PFSK-1 (cell line): ENCODE data around the gene SPRR5.

ENCODE experiments used
- FOXP2 ChIP-seq: optimal IDR thresholded peaks from 2 replicates; pipeline ENCODE3; 2011; ENCODE audit warnings: borderline replicate concordance, control low read depth, inconsistent platforms; ENCODE audit not compliant: insufficient read depth; ENCODE audit errors: extremely low read length, extremely low read depth
- POLR2AphosphoS5 ChIP-seq: IDR thresholded peaks from 2 replicates; pipeline ENCODE4 v1.6.1; 2012; ENCODE audit warnings: low read depth, mild to moderate bottlenecking, control low read depth, low read length, moderate library complexity
- SIN3A ChIP-seq: IDR thresholded peaks from 2 replicates; pipeline ENCODE4 v1.6.1; 2012; ENCODE audit warnings: mild to moderate bottlenecking, low read length, moderate library complexity, borderline replicate concordance; ENCODE audit not compliant: insufficient read depth
- TAF1 ChIP-seq: IDR thresholded peaks from 2 replicates; pipeline ENCODE4 v1.6.1; 2012; ENCODE audit warnings: low read length, control low read depth, borderline replicate concordance; ENCODE audit not compliant: insufficient read depth

GRCh38 chr1:152959801-152960451, 12.9 kb downstream of the SPRR5 start:
- TF ChIP-seq TAF1 (no peak), POLR2AphosphoS5 (no peak), SIN3A (no peak), FOXP2 (no peak)
